OCI-LY7 (cell line): Measurements from ENCODE around the gene PCNX1. TPM values are rescaled to one million over a fixed set of nuclear protein-coding genes. Genes with fewer than 3 reads are reported as not detected.

ENCODE experiments used
- BruUV-seq: library from RNA; stranded (reverse); fragments of 400-500 nt; replicated peaks from 2 replicates; lab custom pipeline; 2021; lab: Mats Ljungman, UMichigan
- CTCF ChIA-PET: fragments of 300-600 bp; sonication (Branson Sonifier 250); formaldehyde crosslinking; loops from one replicate; lab custom pipeline; 2022; ENCODE audit warnings: antibody characterized with exemption; ENCODE audit not compliant: unreplicated experiment; lab: Charles Lee
- POLR2A ChIA-PET: fragments of 300-600 bp; sonication (Branson Sonifier 250); formaldehyde crosslinking; loops from one replicate; lab custom pipeline; 2022; ENCODE audit warnings: antibody characterized with exemption; lab: Charles Lee
- DNase-seq: peaks from one replicate; pipeline ENCODE4 v3.0.0-alpha.2; 2015; ENCODE audit warnings: low spot score
- H2AFZ ChIP-seq: fragments of 200-600 bp; sonication (generic), shearing (Covaris generic); 2 replicates; pipeline ENCODE4 v1.6.1; 2014; ENCODE audit warnings: mild to moderate bottlenecking, antibody characterized with exemption, low read length, moderate library complexity
- H3K27ac ChIP-seq: fragments of 200-600 bp; sonication (generic); 2 replicates; pipeline ENCODE4 v1.5.1; 2014; ENCODE audit warnings: mixed run types, low read depth, mild to moderate bottlenecking, moderate library complexity, low read length, inconsistent platforms; ENCODE audit not compliant: poor library complexity, severe bottlenecking
- H3K36me3 ChIP-seq: fragments of 200-600 bp; sonication (generic); 2 replicates; pipeline ENCODE4 v1.6.1; 2014; ENCODE audit warnings: mild to moderate bottlenecking, antibody characterized with exemption, low read length, moderate library complexity, mixed read lengths; ENCODE audit not compliant: insufficient read depth
- H3K4me1 ChIP-seq: fragments of 200-600 bp; sonication (generic); 2 replicates; pipeline ENCODE4 v1.5.1; 2014; ENCODE audit warnings: mild to moderate bottlenecking, low read length; ENCODE audit not compliant: insufficient read depth, poor library complexity, severe bottlenecking
- H3K4me2 ChIP-seq: fragments of 200-600 bp; sonication (generic); 2 replicates; pipeline ENCODE4 v1.6.1; 2014; ENCODE audit warnings: mild to moderate bottlenecking, low read length
- H3K4me3 ChIP-seq: fragments of 200-600 bp; sonication (generic); 2 replicates; pipeline ENCODE4 v1.5.1; 2014; ENCODE audit warnings: mild to moderate bottlenecking, low read depth, low read length; ENCODE audit not compliant: poor library complexity, severe bottlenecking
- H3K79me2 ChIP-seq: fragments of 200-600 bp; sonication (generic); 2 replicates; pipeline ENCODE4 v1.6.1; 2016; ENCODE audit warnings: low read depth, mild to moderate bottlenecking, low read length, moderate library complexity, mixed read lengths; ENCODE audit not compliant: insufficient read depth
- H3K9me2 ChIP-seq: fragments of 200-600 bp; sonication (generic); 2 replicates; pipeline ENCODE4 v1.6.1; 2016; ENCODE audit warnings: mild to moderate bottlenecking, low read length, mixed read lengths; ENCODE audit not compliant: insufficient read depth
- H3K9me3 ChIP-seq: fragments of 200-600 bp; sonication (generic); 2 replicates; pipeline ENCODE4 v1.6.1; 2014; ENCODE audit warnings: mild to moderate bottlenecking, mixed run types, low read length, mixed read lengths
- H4K20me1 ChIP-seq: fragments of 200-600 bp; sonication (generic); 2 replicates; pipeline ENCODE4 v1.6.1; 2014; ENCODE audit warnings: mild to moderate bottlenecking, antibody characterized with exemption, low read length, moderate library complexity, mixed read lengths; ENCODE audit not compliant: insufficient read depth
- EZH2phosphoT487 ChIP-seq: fragments of 200-600 bp; sonication (generic); IDR thresholded peaks from 2 replicates; pipeline ENCODE4 v1.6.1; 2018; ENCODE audit warnings: low read depth, borderline replicate concordance, mild to moderate bottlenecking, mixed run types, antibody characterized with exemption, low read length, moderate library complexity, mixed read lengths
- intact Hi-C: fragments of 100-400 bp; cut with micrococcal nuclease; formaldehyde crosslinking; loops from one replicate; pipeline ENCODE4 v1.10.0; 2022; ENCODE audit not compliant: unreplicated experiment
- total RNA-seq, 2 experiments: library from RNA; depleted of rRNA in 1 of 2; stranded (reverse); fragments of >200 nt in 1 of 2; shearing (Covaris generic) in 1 of 2; gene quantifications; 2 replicates each; pipeline ENCODE4 v1.2.3, GENCODE V29; 2014 to 2022
- TF ChIP-seq, protein P1 (sequence below): fragments of 200-600 bp; sonication (generic); conservative IDR thresholded peaks from 2 replicates; pipeline ENCODE4 v1.5.1; 2014; ENCODE audit warnings: mild to moderate bottlenecking, antibody characterized with exemption, low read length, moderate library complexity, mixed read lengths

The PCNX1 gene
- total RNA-seq, 2 experiments from 2014 or later, result 27.7 to 33.5 TPM

- BruUV-seq, result TSS peak; percentile 65
- Histone ChIP-seq H3K9me3 (peaks cover 14% of the 10 kb centered on the region; the same call in 1 of the 2 replicates), H3K4me2 (peak overlapping the region; percentile 88), H3K4me1 (peaks cover 46% of the 10 kb centered on the region), H3K36me3 (peaks cover 42% of the 10 kb centered on the region), H3K9me2 (no peaks in the 10 kb centered on the region), H3K79me2 (no peaks in the 10 kb centered on the region), H3K4me3 (peak overlapping the region; percentile 52), H2AFZ (peak overlapping the region; percentile 63; the same call in 1 of the 2 replicates), H3K27ac (peak overlapping the region; percentile 99), H4K20me1 (no peaks in the 10 kb centered on the region)
- intact Hi-C loops, result loop anchor here (2.0 to 10.0 kb wide), 4 partner anchors 22 to 459 kb away; partner anchors contain the start of gene SIPA1L1
- ChIA-PET CTCF (no interaction called here), POLR2A (interaction anchor here (0.6 to 1.3 kb wide), 8 partner anchors 9 to 1414 kb away, joined by 3 to 5 read pairs (median 4); no protein-coding TSS in a partner anchor)
- TF ChIP-seq EZH2phosphoT487, result no peak
- TF ChIP-seq, protein P1, sequence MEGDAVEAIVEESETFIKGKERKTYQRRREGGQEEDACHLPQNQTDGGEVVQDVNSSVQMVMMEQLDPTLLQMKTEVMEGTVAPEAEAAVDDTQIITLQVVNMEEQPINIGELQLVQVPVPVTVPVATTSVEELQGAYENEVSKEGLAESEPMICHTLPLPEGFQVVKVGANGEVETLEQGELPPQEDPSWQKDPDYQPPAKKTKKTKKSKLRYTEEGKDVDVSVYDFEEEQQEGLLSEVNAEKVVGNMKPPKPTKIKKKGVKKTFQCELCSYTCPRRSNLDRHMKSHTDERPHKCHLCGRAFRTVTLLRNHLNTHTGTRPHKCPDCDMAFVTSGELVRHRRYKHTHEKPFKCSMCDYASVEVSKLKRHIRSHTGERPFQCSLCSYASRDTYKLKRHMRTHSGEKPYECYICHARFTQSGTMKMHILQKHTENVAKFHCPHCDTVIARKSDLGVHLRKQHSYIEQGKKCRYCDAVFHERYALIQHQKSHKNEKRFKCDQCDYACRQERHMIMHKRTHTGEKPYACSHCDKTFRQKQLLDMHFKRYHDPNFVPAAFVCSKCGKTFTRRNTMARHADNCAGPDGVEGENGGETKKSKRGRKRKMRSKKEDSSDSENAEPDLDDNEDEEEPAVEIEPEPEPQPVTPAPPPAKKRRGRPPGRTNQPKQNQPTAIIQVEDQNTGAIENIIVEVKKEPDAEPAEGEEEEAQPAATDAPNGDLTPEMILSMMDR, result peak; percentile 27; the same call in 1 of the 2 replicates
- DNase-seq, result peak; percentile 89
Observed at GRCh38 chr14:71116568-71117122, 209.4 kb downstream of the PCNX1 start.

DNA sequence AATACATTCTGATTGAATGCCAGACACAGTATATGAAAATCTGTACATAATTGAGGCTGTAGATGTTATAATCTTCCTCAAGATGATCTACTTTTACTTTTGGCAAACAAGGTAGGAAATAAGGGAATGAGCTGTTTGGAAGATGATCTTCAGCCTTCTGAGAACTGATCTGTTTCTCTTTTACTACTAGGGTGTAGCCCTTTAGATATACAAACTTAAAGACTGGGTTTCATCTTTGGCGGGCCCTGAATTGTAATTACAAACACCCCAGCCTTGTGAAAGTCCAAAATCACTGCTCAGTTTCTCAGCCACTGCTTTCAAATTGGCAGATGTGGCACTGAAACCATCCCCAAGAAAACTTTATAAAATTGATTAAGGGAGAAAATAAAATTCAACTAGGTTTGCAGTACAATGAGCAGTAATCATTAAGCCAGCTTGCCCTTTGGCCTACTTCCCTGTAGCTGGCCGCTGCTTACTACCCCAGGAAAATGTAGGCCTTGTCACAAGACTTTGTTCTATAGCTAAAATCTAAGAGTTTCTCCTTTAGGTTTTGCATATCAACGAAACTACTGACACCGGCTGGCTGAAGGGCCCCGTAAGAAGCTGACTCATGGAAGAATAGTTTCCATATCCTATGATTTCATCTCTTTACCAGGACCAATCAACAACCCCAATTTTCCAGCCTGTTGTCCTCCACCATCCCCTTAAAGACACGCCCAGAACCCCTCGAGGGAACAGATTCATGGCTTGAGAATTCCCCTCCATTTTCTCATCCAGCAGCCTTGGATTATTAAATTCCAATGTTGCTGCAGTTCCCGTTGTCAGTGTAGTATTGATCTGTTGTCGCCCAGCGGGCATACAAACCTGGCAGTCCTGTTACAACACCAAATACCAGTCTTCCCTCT is 210.8 kb downstream of the PCNX1 start:
- no peak overlapping the region for H3K4me3 ChIP-seq
- H3K9me3 ChIP-seq, result peaks cover 14% of the 10 kb centered on the region; the same call in 1 of the 2 replicates
- H4K20me1 ChIP-seq, result no peaks in the 10 kb centered on the region
- DNase-seq, result peak; percentile 24
- peak overlapping the region; percentile 99 for H3K27ac ChIP-seq
- ChIA-PET POLR2A (interaction anchor here (0.6 to 1.0 kb wide), 2 partner anchors 9 to 354 kb away, joined by 3 to 4 read pairs; no protein-coding TSS in a partner anchor), CTCF (no interaction called here)
- H2AFZ ChIP-seq, result peak overlapping the region; percentile 13; the same call in 1 of the 2 replicates
- TF ChIP-seq, protein P1, result no peak
- TF ChIP-seq EZH2phosphoT487, result no peak
- no TSS peak for BruUV-seq
- H3K4me1 ChIP-seq, result peaks cover 54% of the 10 kb centered on the region
- peaks cover 38% of the 10 kb centered on the region for H3K36me3 ChIP-seq
- no peaks in the 10 kb centered on the region for H3K9me2 ChIP-seq
- intact Hi-C loops, result loop anchor here (2.0 to 10.0 kb wide), 4 partner anchors 21 to 461 kb away; partner anchors contain the start of gene SIPA1L1
- H3K4me2 ChIP-seq, result peak overlapping the region; percentile 88
- no peaks in the 10 kb centered on the region for H3K79me2 ChIP-seq
